Measurements from ENCODE around the gene OR52E4. TPM values are rescaled to one million over a fixed set of nuclear protein-coding genes. Genes with fewer than 3 reads are reported as not detected.

The OR52E4 gene
- total RNA-seq: not detected

DNA sequence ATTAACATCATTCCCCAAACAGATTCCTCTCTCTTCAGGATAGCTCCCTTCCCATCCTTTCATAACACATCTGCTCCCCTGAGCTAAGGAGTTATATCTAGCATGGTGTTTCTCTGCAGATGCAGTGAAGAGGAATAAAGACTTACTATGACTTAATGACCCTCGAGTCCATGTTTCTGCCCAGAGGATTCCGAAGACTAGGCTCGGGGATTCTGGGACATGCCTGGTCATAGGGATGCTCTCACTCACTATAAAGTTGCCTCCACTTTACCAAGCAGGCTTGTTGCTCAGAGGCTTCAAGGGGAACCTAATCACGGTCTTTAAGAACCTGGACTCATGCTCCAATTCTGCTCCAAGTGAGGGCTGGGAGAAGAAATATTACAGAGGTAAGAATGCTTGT is at the start of gene OR52E4:
Gene OR52E4 (plus strand): TSS at position 301 of the 400 bp plus-strand sequence. CDS start 3,664 bp downstream, outside the sequence.
- Histone ChIP-seq H3K36me3 (no peaks in the 10 kb centered on the region), H3K4me1 (no peaks in the 10 kb centered on the region), H3K9me3 (no peaks in the 10 kb centered on the region), H3K27ac (no peak within 1 kb of the TSS), H3K27me3 (no peaks in the 10 kb centered on the region), H3K4me3 (no peak within 1 kb of the TSS)
- DNase-seq: no peak
- TF ChIP-seq POLR2A (IDR thresholded peaks at IDR 0.05) (no peak), EP300 (IDR thresholded peaks at IDR 0.05; ENCODE audit: low read depth) (no peak), POLR2AphosphoS5 (IDR thresholded peaks at IDR 0.05) (no peak)
- TF ChIP-seq, protein P1, sequence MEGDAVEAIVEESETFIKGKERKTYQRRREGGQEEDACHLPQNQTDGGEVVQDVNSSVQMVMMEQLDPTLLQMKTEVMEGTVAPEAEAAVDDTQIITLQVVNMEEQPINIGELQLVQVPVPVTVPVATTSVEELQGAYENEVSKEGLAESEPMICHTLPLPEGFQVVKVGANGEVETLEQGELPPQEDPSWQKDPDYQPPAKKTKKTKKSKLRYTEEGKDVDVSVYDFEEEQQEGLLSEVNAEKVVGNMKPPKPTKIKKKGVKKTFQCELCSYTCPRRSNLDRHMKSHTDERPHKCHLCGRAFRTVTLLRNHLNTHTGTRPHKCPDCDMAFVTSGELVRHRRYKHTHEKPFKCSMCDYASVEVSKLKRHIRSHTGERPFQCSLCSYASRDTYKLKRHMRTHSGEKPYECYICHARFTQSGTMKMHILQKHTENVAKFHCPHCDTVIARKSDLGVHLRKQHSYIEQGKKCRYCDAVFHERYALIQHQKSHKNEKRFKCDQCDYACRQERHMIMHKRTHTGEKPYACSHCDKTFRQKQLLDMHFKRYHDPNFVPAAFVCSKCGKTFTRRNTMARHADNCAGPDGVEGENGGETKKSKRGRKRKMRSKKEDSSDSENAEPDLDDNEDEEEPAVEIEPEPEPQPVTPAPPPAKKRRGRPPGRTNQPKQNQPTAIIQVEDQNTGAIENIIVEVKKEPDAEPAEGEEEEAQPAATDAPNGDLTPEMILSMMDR (IDR thresholded peaks at IDR 0.05): no peak
- in situ Hi-C loops (cut with MboI; ENCODE audit: low pct_ligation_motif_present in 1 of 4, low pct_unique_long_range_greater_than_20kb in 1 of 4, low sequenced_read_pairs in 3 of 4): no loop called here
- intact Hi-C loops (cut with DNase I; ENCODE audit: low total_unique reads): no loop called here
- 69 to 79% methylated on average over 3 to 4 of the region's 4 CpGs for WGBS, 2 donors (ENCODE audit: low coverage in 1 of 2)

DNA sequence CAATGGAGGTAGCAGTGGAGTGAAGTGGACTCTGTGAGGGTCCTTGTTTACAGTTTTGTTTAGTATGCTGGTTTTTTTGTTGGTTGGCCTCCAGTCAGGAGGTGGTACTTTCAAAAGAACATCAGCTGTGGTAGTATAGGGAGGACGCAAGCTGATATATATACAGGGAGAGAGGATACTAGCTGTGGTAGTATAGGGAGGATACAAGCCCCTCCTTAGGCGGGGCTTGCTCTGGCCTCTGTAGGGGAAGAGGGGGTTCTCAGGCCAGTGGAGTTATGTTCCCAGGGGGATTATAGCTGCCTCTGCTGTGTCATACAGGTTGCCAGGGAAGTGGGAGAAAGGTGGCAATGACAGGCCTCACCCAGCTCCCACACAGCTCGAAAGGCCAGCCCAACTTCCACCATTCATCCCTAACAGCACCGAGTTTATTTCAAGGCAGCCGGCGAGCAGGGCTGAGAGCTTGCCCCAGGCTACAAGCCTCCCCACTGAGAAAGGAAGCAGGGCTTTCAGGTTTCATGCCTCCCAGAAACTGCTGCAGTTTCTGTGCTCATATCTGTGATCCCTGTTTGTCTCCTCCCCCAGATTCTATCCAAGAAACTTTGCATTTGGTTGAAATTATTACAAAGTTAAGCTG is 49.1 kb upstream of the OR52E4 start:
- Histone ChIP-seq H3K4me1 (no peaks in the 10 kb centered on the region), H3K4me3 (no peak overlapping the region), H3K9me3 (no peaks in the 10 kb centered on the region), H3K27me3 (no peaks in the 10 kb centered on the region), H3K27ac (no peak overlapping the region), H3K36me3 (no peaks in the 10 kb centered on the region)
- intact Hi-C loops (cut with DNase I; ENCODE audit: low total_unique reads): no loop called here
- no peak for DNase-seq
- no peak for TF ChIP-seq POLR2A (IDR thresholded peaks at IDR 0.05)
- TF ChIP-seq, protein P1 (IDR thresholded peaks at IDR 0.05): no peak
- no peak for TF ChIP-seq POLR2AphosphoS5 (IDR thresholded peaks at IDR 0.05)
- TF ChIP-seq EP300 (IDR thresholded peaks at IDR 0.05; ENCODE audit: low read depth): no peak
- WGBS, 2 donors (ENCODE audit: low coverage in 1 of 2): 67 to 82% methylated on average over 3 to 6 of the region's 6 CpGs
- in situ Hi-C loops (cut with MboI; ENCODE audit: low pct_ligation_motif_present in 1 of 4, low pct_unique_long_range_greater_than_20kb in 1 of 4, low sequenced_read_pairs in 3 of 4): no loop called here

DNA sequence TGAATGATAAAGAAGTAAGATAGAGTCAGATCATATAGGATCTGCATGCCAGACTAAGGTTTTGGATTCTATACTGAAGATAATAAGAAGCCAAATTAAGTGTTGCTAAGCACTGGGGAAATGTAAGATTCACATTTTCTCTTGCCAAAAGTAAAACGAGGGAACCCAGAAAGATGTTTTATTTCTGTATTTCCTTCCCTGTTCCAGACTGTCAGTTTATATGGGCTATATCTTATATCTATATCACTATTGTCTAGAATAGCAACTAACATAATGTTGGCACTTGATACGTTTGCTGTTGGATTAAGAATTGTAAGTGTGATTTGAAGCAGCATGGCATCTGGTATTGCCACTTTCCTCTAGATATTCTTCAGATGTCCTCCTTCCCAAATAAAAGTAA is 47.0 kb upstream of the OR52E4 start:
- Histone ChIP-seq H3K4me1 (no peaks in the 10 kb centered on the region), H3K9me3 (no peaks in the 10 kb centered on the region), H3K27ac (no peak overlapping the region), H3K4me3 (no peak overlapping the region), H3K27me3 (no peaks in the 10 kb centered on the region), H3K36me3 (no peaks in the 10 kb centered on the region)
- intact Hi-C loops (cut with DNase I; ENCODE audit: low total_unique reads): no loop called here
- TF ChIP-seq POLR2A (IDR thresholded peaks at IDR 0.05) (no peak), EP300 (IDR thresholded peaks at IDR 0.05; ENCODE audit: low read depth) (no peak)
- TF ChIP-seq, protein P1 (IDR thresholded peaks at IDR 0.05): no peak
- no peak for DNase-seq
- WGBS, 2 donors (ENCODE audit: low coverage in 1 of 2): 25 to 33% methylated on average over 2 of the region's 2 CpGs
- in situ Hi-C loops (cut with MboI; ENCODE audit: low pct_ligation_motif_present in 1 of 4, low pct_unique_long_range_greater_than_20kb in 1 of 4, low sequenced_read_pairs in 3 of 4): no loop called here

DNA sequence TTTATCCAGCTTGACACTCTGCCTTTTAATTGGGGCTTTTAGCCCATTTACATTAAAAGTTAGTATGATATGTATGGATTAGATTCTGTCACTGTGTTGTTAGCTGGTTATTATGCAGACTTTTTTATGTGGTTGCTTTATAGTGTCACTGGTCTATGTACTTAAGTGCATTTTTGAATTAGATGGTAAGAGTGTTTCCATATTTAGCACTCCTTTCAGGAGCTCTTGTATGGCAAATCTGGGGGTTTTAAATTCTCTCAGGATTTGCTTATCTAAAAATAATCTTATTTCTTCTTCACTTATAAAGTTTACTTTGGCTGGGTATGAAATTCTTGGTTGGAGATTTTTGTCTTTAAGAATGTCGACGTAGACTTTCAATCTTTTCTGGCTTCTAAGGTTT is 42.7 kb upstream of the OR52E4 start:
- Histone ChIP-seq H3K4me3 (no peak overlapping the region), H3K27me3 (no peaks in the 10 kb centered on the region), H3K4me1 (no peaks in the 10 kb centered on the region), H3K9me3 (no peaks in the 10 kb centered on the region), H3K36me3 (no peaks in the 10 kb centered on the region), H3K27ac (no peak overlapping the region)
- intact Hi-C loops (cut with DNase I; ENCODE audit: low total_unique reads): no loop called here
- 75 to 97% methylated on average over 2 of the region's 2 CpGs for WGBS, 2 donors (ENCODE audit: low coverage in 1 of 2)
- no peak for TF ChIP-seq EP300 (IDR thresholded peaks at IDR 0.05; ENCODE audit: low read depth)
- TF ChIP-seq POLR2AphosphoS5 (IDR thresholded peaks at IDR 0.05): no peak
- TF ChIP-seq POLR2A (IDR thresholded peaks at IDR 0.05): no peak
- TF ChIP-seq, protein P1 (IDR thresholded peaks at IDR 0.05): no peak
- DNase-seq: no peak
- in situ Hi-C loops (cut with MboI; ENCODE audit: low pct_ligation_motif_present in 1 of 4, low pct_unique_long_range_greater_than_20kb in 1 of 4, low sequenced_read_pairs in 3 of 4): no loop called here

All from transverse colon (tissue), 4 donors.